ENCODE results near the gene EPB41L2. TPM values are rescaled to one million over a fixed set of nuclear protein-coding genes. Genes with fewer than 3 reads are reported as not detected.

The EPB41L2 gene
- total RNA-seq, 2 donors from 2014 or later: 160 to 189 TPM

- H3K36me3 Mint-ChIP-seq (ENCODE audit: low read depth): peaks cover 5% of the 10 kb centered on the region
- peaks cover 38% of the 10 kb centered on the region for H3K4me1 Mint-ChIP-seq
- H3K27ac ChIP-seq (ENCODE audit: low read depth, low read length): no peak overlapping the region
- no peak for TF ChIP-seq CTCF (conservative IDR thresholded peaks at IDR 0.05)
- H3K9me3 ChIP-seq (ENCODE audit: control insufficient read depth, low read length): no peaks in the 10 kb centered on the region
- no peaks in the 10 kb centered on the region for H3K4me1 ChIP-seq (ENCODE audit: control insufficient read depth, insufficient read depth, low read length)
- H3K27ac Mint-ChIP-seq: peak overlapping the region; percentile 29
- H3K4me3 ChIP-seq (ENCODE audit: low read length): no peak overlapping the region
- H3K27me3 Mint-ChIP-seq (ENCODE audit: insufficient read depth): no peaks in the 10 kb centered on the region
- no peaks in the 10 kb centered on the region for H3K27me3 ChIP-seq (ENCODE audit: control insufficient read depth, insufficient read depth, low read length, poor library complexity, severe bottlenecking)
- H3K9ac ChIP-seq (ENCODE audit: extremely low read depth, low read length, poor library complexity, severe bottlenecking): no peak overlapping the region
- H3K4me3 Mint-ChIP-seq: no peak overlapping the region
- no peak for DNase-seq
- H3K9me3 Mint-ChIP-seq: no peaks in the 10 kb centered on the region
- WGBS, 2 experiments (ENCODE audit: insufficient coverage in 1 of 2, insufficient read length in 1 of 2): 92 to 100% methylated on average over 3 to 6 of the region's 8 CpGs
- no peaks in the 10 kb centered on the region for H3K36me3 ChIP-seq (ENCODE audit: control insufficient read depth, insufficient read depth, low read length)
Observed at GRCh38 chr6:130966344-130966980, 96.6 kb downstream of the EPB41L2 start.

GRCh38 chr6:130965656-130966055 is 97.4 kb downstream of the EPB41L2 start:
- TF ChIP-seq CTCF (conservative IDR thresholded peaks at IDR 0.05): no peak
- no peak for DNase-seq
- Mint-ChIP-seq H3K27ac (no peak overlapping the region), H3K27me3 (ENCODE audit: insufficient read depth) (no peaks in the 10 kb centered on the region), H3K36me3 (ENCODE audit: low read depth) (no peaks in the 10 kb centered on the region), H3K4me3 (no peak overlapping the region), H3K4me1 (peaks cover 36% of the 10 kb centered on the region), H3K9me3 (no peaks in the 10 kb centered on the region)
- Histone ChIP-seq H3K36me3 (ENCODE audit: control insufficient read depth, insufficient read depth, low read length) (no peaks in the 10 kb centered on the region), H3K27ac (ENCODE audit: low read depth, low read length) (no peak overlapping the region), H3K9ac (ENCODE audit: extremely low read depth, low read length, poor library complexity, severe bottlenecking) (no peak overlapping the region), H3K9me3 (ENCODE audit: control insufficient read depth, low read length) (no peaks in the 10 kb centered on the region), H3K4me1 (ENCODE audit: control insufficient read depth, insufficient read depth, low read length) (no peaks in the 10 kb centered on the region), H3K27me3 (ENCODE audit: control insufficient read depth, insufficient read depth, low read length, poor library complexity, severe bottlenecking) (no peaks in the 10 kb centered on the region), H3K4me3 (ENCODE audit: low read length) (no peak overlapping the region)

- Mint-ChIP-seq H3K4me3 (no peak overlapping the region), H3K4me1 (peaks cover 30% of the 10 kb centered on the region), H3K9me3 (no peaks in the 10 kb centered on the region), H3K36me3 (ENCODE audit: low read depth) (no peaks in the 10 kb centered on the region), H3K27me3 (ENCODE audit: insufficient read depth) (no peaks in the 10 kb centered on the region), H3K27ac (no peak overlapping the region)
- no peaks in the 10 kb centered on the region for H3K4me1 ChIP-seq (ENCODE audit: control insufficient read depth, insufficient read depth, low read length)
- H3K9me3 ChIP-seq (ENCODE audit: control insufficient read depth, low read length): no peaks in the 10 kb centered on the region
- WGBS, 2 experiments (ENCODE audit: insufficient coverage in 1 of 2, insufficient read length in 1 of 2): 90 to 94% methylated on average over 2 to 5 of the region's 5 CpGs
- no peaks in the 10 kb centered on the region for H3K27me3 ChIP-seq (ENCODE audit: control insufficient read depth, insufficient read depth, low read length, poor library complexity, severe bottlenecking)
- TF ChIP-seq CTCF (conservative IDR thresholded peaks at IDR 0.05): no peak
- no peak overlapping the region for H3K4me3 ChIP-seq (ENCODE audit: low read length)
- no peak for DNase-seq
- no peak overlapping the region for H3K9ac ChIP-seq (ENCODE audit: extremely low read depth, low read length, poor library complexity, severe bottlenecking)
- H3K36me3 ChIP-seq (ENCODE audit: control insufficient read depth, insufficient read depth, low read length): no peaks in the 10 kb centered on the region
- H3K27ac ChIP-seq (ENCODE audit: low read depth, low read length): no peak overlapping the region
Observed at GRCh38 chr6:130964808-130965604, 98.0 kb downstream of the EPB41L2 start.

Data from endodermal cell (in vitro differentiated cells).